Measurements from ENCODE around the gene GRB10. TPM values are rescaled to one million over a fixed set of nuclear protein-coding genes. Genes with fewer than 3 reads are reported as not detected.

GRB10 gene
- total and polyA plus RNA-seq, 2 of the 8 experiments (the other 6 are each of a cell fraction or from before 2014, with no cell fraction given): 35.7 to 97.0 TPM

GRCh38 chr7:50731703-50732582, 50.8 kb downstream of the GRB10 start:
- Histone ChIP-seq H2BK120ac (replicated peaks; ENCODE audit: low read depth, low read length) (no peak overlapping the region), H3K79me2 (ENCODE audit: control insufficient read depth in 1 of 2, insufficient read depth in 2 of 2, low read length in 2 of 2) (peaks cover 3 to 87% of the 10 kb centered on the region in 2 experiments; a peak in 3 of 4 replicates), H3K4me3 (ENCODE audit: extremely low read depth in 1 of 4, insufficient read depth in 2 of 4, low read depth in 3 of 4, low read length in 4 of 4) (no peak overlapping the region), H3K27ac (ENCODE audit: low read depth, low read length) (no peak overlapping the region), H2BK20ac (ENCODE audit: low read length) (no peak overlapping the region), H4K20me1 (replicated peaks in 1 of 2; ENCODE audit: control insufficient read depth in 1 of 2, insufficient read depth in 2 of 2, low read length in 2 of 2) (peaks cover 0 to 7% of the 10 kb centered on the region in 2 experiments), H3K23ac (ENCODE audit: insufficient read length) (no peak overlapping the region), H3K27me3 (replicated peaks in 1 of 4; ENCODE audit: control insufficient read depth in 3 of 4, extremely low read depth in 1 of 4, insufficient read depth in 3 of 4, low read length in 3 of 4) (no peaks in the 10 kb centered on the region), H3K9ac (replicated peaks in 1 of 4; ENCODE audit: extremely low read depth in 1 of 4, low read depth in 3 of 4, low read length in 3 of 4) (no peak overlapping the region), H3K18ac (ENCODE audit: extremely low read depth, low read length) (no peak overlapping the region), H4K8ac (ENCODE audit: extremely low read depth, insufficient read depth, low read length) (no peak overlapping the region), H4K5ac (ENCODE audit: insufficient read length, low read depth, low read length) (no peak overlapping the region), H3K4ac (replicated peaks; ENCODE audit: insufficient read length, low read depth, low read length) (no peak overlapping the region), H2AK5ac (ENCODE audit: low read depth, low read length) (no peak overlapping the region), H3K36me3 (ENCODE audit: control insufficient read depth in 2 of 4, insufficient read depth in 4 of 4, low read length in 3 of 4) (peaks cover 0 to 6% (median 0%) of the 10 kb centered on the region in 4 experiments; a peak in 2 of 8 replicates), H2BK15ac (ENCODE audit: low read length) (no peak overlapping the region), H2BK12ac (ENCODE audit: low read depth, low read length) (no peak overlapping the region), H2BK5ac (ENCODE audit: low read depth, low read length) (no peak overlapping the region), H3K79me1 (ENCODE audit: low read depth, low read length) (peaks cover 21% of the 10 kb centered on the region), H3K56ac (replicated peaks; ENCODE audit: insufficient read length, low read depth, low read length) (no peak overlapping the region), H3K23me2 (ENCODE audit: low read depth, low read length) (no peaks in the 10 kb centered on the region), H3K4me2 (ENCODE audit: insufficient read depth in 1 of 2, low read depth in 2 of 2, low read length in 2 of 2) (no peak overlapping the region), H3K14ac (ENCODE audit: insufficient read length) (no peak overlapping the region), H3K4me1 (replicated peaks in 1 of 4; ENCODE audit: control insufficient read depth in 3 of 4, insufficient read depth in 4 of 4, low read length in 3 of 4) (peaks cover 0 to 5% (median 1%) of the 10 kb centered on the region in 4 experiments; a peak in 2 of 7 replicates), H3K9me3 (ENCODE audit: insufficient read depth in 2 of 2, low read depth in 1 of 2, low read length in 1 of 2) (no peaks in the 10 kb centered on the region), H2AFZ (ENCODE audit: low read length) (no peak overlapping the region), H4K91ac (replicated peaks; ENCODE audit: insufficient read length, low read length) (no peak overlapping the region)
- DNase-seq (ENCODE audit: low read depth in 1 of 2, low spot score in 2 of 2) (no peak), FAIRE-seq (no peak)
- POLR2A ChIA-PET (ENCODE audit: partially characterized antibody): interaction anchor here (0.7 to 1.9 kb wide), 3 partner anchors 8 to 166 kb away, joined by 4 to 5 read pairs (median 5); no protein-coding TSS in a partner anchor
- CTCF ChIA-PET (ENCODE audit: partially characterized antibody): interaction anchor here (0.6 to 1.5 kb wide), 5 partner anchors 89 to 429 kb away, joined by 3 read pairs; no protein-coding TSS in a partner anchor
- WGBS, 2 experiments (ENCODE audit: extremely low coverage in 1 of 2, insufficient coverage in 1 of 2, insufficient read length in 1 of 2, insufficient replicate concordance in 2 of 2, low coverage in 1 of 2, low lambda C conversion rate in 2 of 2, missing lambda C conversion rate in 1 of 2): 90% methylated on average over 20 of the region's 21 CpGs; no CpG with 5 or more reads in 1 of the 2 experiments
- TF ChIP-seq RFX5 (IDR thresholded peaks at IDR 0.05; ENCODE audit: borderline replicate concordance, low read depth, low read length) (no peak), SIX5 (IDR thresholded peaks at IDR 0.05; ENCODE audit: low read depth, low read length) (no peak), TAF1 (IDR thresholded peaks at IDR 0.05; ENCODE audit: low read depth, low read length) (no peak), CTCF (IDR thresholded peaks at IDR 0.05; ENCODE audit: control extremely low read depth in 1 of 3, insufficient read depth in 1 of 3, low read depth in 1 of 3, low read length in 3 of 3) (no peak), BCL11A (IDR thresholded peaks at IDR 0.05; ENCODE audit: low read depth in 2 of 2, low read length in 2 of 2) (no peak), SRF (IDR thresholded peaks at IDR 0.05; ENCODE audit: low read depth, low read length) (no peak), GTF2F1 (IDR thresholded peaks at IDR 0.05; ENCODE audit: borderline replicate concordance, low read depth, low read length) (no peak), EZH2 (IDR thresholded peaks at IDR 0.05; ENCODE audit: low read depth, low read length, severe bottlenecking) (no peak), KDM5A (IDR thresholded peaks at IDR 0.05; ENCODE audit: low read length) (no peak)

Measured in H1 (cell line).